ENCODE measurements around the gene HLCS.

The HLCS gene

DNA sequence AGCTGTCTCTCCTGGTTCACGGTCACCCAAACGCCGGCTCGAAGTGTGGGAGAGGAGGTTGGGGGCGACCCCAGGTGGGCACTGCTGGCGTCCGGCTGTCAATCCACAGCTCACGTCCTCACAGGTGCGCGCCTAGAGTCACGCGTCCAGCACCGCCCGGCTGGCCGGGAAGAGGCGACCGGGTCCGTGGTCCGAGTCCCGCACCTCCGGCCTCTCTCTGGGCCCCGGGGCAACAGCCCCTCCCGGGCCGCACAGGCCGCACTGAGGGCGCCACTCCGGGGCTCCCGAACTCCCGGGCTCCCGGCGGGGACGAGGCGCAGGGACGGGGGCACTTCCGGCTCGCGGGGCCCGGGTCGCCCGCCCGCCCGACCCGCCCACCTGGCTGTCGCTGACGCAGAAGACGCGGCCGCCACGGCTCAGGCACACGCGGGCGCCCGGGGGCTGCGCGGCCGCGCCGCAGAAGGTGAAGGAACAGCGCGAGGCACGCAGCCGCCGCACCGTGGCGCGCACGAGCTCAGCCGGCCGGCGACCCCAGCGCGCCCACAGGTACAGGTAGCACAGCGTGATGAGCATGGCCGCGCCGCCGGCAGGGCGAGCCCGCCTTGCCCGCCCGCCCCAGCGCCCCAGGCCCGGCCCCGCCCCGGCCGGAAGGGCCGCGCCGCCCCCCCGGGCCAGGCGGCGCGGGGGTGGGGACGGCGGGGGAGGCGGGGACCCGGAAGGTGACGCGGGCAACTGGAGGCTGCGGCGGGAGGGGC is at the start of gene HLCS (continued):
- TF ChIP-seq IKZF3 (tag by site-specific recombination; IDR thresholded peaks at IDR 0.05) (0 out of 2 replicates have a peak, but pooled peaks have one; percentile 63), ZNF707 (tag by site-specific recombination; IDR thresholded peaks at IDR 0.05) (no peak), YY1 (tag by site-specific recombination; IDR thresholded peaks at IDR 0.05) (no peak), ZNF19 (tag by site-specific recombination; IDR thresholded peaks at IDR 0.05; ENCODE audit: low read depth) (no peak), EGR2 (tag by site-specific recombination; IDR thresholded peaks at IDR 0.05; ENCODE audit: low read depth) (peak; percentile 30; the same call in 1 of the 2 replicates), TCF7L2 (IDR thresholded peaks at IDR 0.05; ENCODE audit: borderline replicate concordance, low read depth, low read length) (no peak), BCL11A (tag by site-specific recombination; IDR thresholded peaks at IDR 0.05; ENCODE audit: low read depth) (no peak), ZNF366 (tag by site-specific recombination; conservative IDR thresholded peaks at IDR 0.05) (no peak), HOXC10 (CRISPR knock-in tag; IDR thresholded peaks at IDR 0.05) (0 out of 2 replicates have a peak, but pooled peaks have one; percentile 84), ZNF501 (tag by site-specific recombination; IDR thresholded peaks at IDR 0.05) (no peak), KLF10 (tag by site-specific recombination; IDR thresholded peaks at IDR 0.05) (peak; percentile 43; the same call in 1 of the 2 replicates), ZNF335 (tag by site-specific recombination; conservative IDR thresholded peaks at IDR 0.05) (peak; percentile 64), ZBTB20 (tag by site-specific recombination; IDR thresholded peaks at IDR 0.05) (peak; percentile 98), ZNF169 (tag by site-specific recombination; IDR thresholded peaks at IDR 0.05) (no peak), ZNF596 (tag by site-specific recombination; IDR thresholded peaks at IDR 0.05) (no peak), ZNF274 (IDR thresholded peaks at IDR 0.05; ENCODE audit: low read length) (no peak), ZNF274 (tag by site-specific recombination; IDR thresholded peaks at IDR 0.05; ENCODE audit: borderline replicate concordance) (no peak), PRDM1 (tag by site-specific recombination; IDR thresholded peaks at IDR 0.05) (no peak), ZNF677 (tag by site-specific recombination; IDR thresholded peaks at IDR 0.05) (no peak), ZNF239 (tag by site-specific recombination; IDR thresholded peaks at IDR 0.05) (0 out of 2 replicates have a peak, but pooled peaks have one; percentile 16)
- TF ChIP-seq, protein P1, sequence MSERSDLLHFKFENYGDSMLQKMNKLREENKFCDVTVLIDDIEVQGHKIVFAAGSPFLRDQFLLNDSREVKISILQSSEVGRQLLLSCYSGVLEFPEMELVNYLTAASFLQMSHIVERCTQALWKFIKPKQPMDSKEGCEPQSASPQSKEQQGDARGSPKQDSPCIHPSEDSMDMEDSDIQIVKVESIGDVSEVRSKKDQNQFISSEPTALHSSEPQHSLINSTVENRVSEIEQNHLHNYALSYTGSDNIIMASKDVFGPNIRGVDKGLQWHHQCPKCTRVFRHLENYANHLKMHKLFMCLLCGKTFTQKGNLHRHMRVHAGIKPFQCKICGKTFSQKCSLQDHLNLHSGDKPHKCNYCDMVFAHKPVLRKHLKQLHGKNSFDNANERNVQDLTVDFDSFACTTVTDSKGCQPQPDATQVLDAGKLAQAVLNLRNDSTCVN (tag by site-specific recombination; optimal IDR thresholded peaks at IDR 0.05) = peak; percentile 82
- TF ChIP-seq, protein P2, sequence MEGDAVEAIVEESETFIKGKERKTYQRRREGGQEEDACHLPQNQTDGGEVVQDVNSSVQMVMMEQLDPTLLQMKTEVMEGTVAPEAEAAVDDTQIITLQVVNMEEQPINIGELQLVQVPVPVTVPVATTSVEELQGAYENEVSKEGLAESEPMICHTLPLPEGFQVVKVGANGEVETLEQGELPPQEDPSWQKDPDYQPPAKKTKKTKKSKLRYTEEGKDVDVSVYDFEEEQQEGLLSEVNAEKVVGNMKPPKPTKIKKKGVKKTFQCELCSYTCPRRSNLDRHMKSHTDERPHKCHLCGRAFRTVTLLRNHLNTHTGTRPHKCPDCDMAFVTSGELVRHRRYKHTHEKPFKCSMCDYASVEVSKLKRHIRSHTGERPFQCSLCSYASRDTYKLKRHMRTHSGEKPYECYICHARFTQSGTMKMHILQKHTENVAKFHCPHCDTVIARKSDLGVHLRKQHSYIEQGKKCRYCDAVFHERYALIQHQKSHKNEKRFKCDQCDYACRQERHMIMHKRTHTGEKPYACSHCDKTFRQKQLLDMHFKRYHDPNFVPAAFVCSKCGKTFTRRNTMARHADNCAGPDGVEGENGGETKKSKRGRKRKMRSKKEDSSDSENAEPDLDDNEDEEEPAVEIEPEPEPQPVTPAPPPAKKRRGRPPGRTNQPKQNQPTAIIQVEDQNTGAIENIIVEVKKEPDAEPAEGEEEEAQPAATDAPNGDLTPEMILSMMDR (tag by site-specific recombination; IDR thresholded peaks at IDR 0.05) = peak; percentile 75
- TF ChIP-seq, protein P3, sequence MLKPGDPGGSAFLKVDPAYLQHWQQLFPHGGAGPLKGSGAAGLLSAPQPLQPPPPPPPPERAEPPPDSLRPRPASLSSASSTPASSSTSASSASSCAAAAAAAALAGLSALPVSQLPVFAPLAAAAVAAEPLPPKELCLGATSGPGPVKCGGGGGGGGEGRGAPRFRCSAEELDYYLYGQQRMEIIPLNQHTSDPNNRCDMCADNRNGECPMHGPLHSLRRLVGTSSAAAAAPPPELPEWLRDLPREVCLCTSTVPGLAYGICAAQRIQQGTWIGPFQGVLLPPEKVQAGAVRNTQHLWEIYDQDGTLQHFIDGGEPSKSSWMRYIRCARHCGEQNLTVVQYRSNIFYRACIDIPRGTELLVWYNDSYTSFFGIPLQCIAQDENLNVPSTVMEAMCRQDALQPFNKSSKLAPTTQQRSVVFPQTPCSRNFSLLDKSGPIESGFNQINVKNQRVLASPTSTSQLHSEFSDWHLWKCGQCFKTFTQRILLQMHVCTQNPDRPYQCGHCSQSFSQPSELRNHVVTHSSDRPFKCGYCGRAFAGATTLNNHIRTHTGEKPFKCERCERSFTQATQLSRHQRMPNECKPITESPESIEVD (tag by site-specific recombination; IDR thresholded peaks at IDR 0.05) = no peak
- TF ChIP-seq, protein P4, sequence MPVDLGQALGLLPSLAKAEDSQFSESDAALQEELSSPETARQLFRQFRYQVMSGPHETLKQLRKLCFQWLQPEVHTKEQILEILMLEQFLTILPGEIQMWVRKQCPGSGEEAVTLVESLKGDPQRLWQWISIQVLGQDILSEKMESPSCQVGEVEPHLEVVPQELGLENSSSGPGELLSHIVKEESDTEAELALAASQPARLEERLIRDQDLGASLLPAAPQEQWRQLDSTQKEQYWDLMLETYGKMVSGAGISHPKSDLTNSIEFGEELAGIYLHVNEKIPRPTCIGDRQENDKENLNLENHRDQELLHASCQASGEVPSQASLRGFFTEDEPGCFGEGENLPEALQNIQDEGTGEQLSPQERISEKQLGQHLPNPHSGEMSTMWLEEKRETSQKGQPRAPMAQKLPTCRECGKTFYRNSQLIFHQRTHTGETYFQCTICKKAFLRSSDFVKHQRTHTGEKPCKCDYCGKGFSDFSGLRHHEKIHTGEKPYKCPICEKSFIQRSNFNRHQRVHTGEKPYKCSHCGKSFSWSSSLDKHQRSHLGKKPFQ (tag by site-specific recombination; IDR thresholded peaks at IDR 0.05) = no peak
- TF ChIP-seq, protein P5, sequence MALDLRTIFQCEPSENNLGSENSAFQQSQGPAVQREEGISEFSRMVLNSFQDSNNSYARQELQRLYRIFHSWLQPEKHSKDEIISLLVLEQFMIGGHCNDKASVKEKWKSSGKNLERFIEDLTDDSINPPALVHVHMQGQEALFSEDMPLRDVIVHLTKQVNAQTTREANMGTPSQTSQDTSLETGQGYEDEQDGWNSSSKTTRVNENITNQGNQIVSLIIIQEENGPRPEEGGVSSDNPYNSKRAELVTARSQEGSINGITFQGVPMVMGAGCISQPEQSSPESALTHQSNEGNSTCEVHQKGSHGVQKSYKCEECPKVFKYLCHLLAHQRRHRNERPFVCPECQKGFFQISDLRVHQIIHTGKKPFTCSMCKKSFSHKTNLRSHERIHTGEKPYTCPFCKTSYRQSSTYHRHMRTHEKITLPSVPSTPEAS (tag by site-specific recombination; IDR thresholded peaks at IDR 0.05) = no peak
- TF ChIP-seq, protein P6, sequence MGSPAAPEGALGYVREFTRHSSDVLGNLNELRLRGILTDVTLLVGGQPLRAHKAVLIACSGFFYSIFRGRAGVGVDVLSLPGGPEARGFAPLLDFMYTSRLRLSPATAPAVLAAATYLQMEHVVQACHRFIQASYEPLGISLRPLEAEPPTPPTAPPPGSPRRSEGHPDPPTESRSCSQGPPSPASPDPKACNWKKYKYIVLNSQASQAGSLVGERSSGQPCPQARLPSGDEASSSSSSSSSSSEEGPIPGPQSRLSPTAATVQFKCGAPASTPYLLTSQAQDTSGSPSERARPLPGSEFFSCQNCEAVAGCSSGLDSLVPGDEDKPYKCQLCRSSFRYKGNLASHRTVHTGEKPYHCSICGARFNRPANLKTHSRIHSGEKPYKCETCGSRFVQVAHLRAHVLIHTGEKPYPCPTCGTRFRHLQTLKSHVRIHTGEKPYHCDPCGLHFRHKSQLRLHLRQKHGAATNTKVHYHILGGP (tag by site-specific recombination; IDR thresholded peaks at IDR 0.05) = no peak
- TF ChIP-seq, protein P7, sequence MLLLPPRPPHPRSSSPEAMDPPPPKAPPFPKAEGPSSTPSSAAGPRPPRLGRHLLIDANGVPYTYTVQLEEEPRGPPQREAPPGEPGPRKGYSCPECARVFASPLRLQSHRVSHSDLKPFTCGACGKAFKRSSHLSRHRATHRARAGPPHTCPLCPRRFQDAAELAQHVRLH (tag by site-specific recombination; IDR thresholded peaks at IDR 0.05) = no peak
- TF ChIP-seq, protein P8, sequence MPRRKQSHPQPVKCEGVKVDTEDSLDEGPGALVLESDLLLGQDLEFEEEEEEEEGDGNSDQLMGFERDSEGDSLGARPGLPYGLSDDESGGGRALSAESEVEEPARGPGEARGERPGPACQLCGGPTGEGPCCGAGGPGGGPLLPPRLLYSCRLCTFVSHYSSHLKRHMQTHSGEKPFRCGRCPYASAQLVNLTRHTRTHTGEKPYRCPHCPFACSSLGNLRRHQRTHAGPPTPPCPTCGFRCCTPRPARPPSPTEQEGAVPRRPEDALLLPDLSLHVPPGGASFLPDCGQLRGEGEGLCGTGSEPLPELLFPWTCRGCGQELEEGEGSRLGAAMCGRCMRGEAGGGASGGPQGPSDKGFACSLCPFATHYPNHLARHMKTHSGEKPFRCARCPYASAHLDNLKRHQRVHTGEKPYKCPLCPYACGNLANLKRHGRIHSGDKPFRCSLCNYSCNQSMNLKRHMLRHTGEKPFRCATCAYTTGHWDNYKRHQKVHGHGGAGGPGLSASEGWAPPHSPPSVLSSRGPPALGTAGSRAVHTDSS (tag by site-specific recombination; IDR thresholded peaks at IDR 0.05) = no peak
